Sigmoid colon (tissue), 7 donors: ENCODE data around the gene CENPP. TPM values are rescaled to one million over a fixed set of nuclear protein-coding genes. Genes with fewer than 3 reads are reported as not detected.
"Not testable (repeated sequence)": the region's sequence is repeated elsewhere in the genome, so short reads cannot be mapped to it uniquely, and the experiment has no call there.

Experiments
- DNase-seq: peaks from one replicate; pipeline ENCODE4 v3.0.0-alpha.2; 2019
- H3K27ac ChIP-seq, 4 donors: fragments of 200-600 bp; sonication (generic); one replicate each; pipeline ENCODE4 v1.5.1; 2016 to 2019; ENCODE audit warnings: mild to moderate bottlenecking in 1 of 4
- H3K27me3 ChIP-seq, 3 donors: fragments of 200-600 bp; sonication (generic); one replicate each; pipeline ENCODE4 v1.5.1; 2019; ENCODE audit warnings: mild to moderate bottlenecking in 1 of 3
- H3K36me3 ChIP-seq, 4 donors: fragments of 200-600 bp; sonication (generic); one replicate each; pipeline ENCODE4 v1.5.1; 2016 to 2019
- H3K4me1 ChIP-seq, 4 donors: fragments of 200-600 bp; sonication (generic); one replicate each; pipeline ENCODE4 v1.5.1; 2017 to 2019
- H3K4me3 ChIP-seq, 4 donors: fragments of 200-600 bp; sonication (generic); one replicate each; pipeline ENCODE4 v1.5.1; 2017 to 2019; ENCODE audit warnings: mild to moderate bottlenecking in 2 of 4, moderate library complexity in 1 of 4
- H3K9me3 ChIP-seq, 4 donors: fragments of 200-600 bp in 3 of 4; sonication (generic) in 3 of 4; one replicate each; pipeline versions ENCODE4 v1.5.1 to v1.6.1; 2013 to 2019
- EP300 ChIP-seq, 4 donors: sonication (generic); formaldehyde crosslinking; IDR thresholded peaks; one replicate each; pipeline ENCODE4 v1.6.1; 2017; ENCODE audit warnings: antibody characterized with exemption in 4 of 4
- POLR2A ChIP-seq, 2 donors: fragments of 450-650 bp; IDR thresholded peaks; one replicate each; pipeline ENCODE4 v1.6.1; 2016; ENCODE audit warnings: antibody characterized with exemption in 2 of 2, mild to moderate bottlenecking in 2 of 2, moderate library complexity in 2 of 2
- POLR2AphosphoS5 ChIP-seq, 4 donors: sonication (generic); formaldehyde crosslinking; IDR thresholded peaks; one replicate each; pipeline ENCODE4 v1.6.1; 2017; ENCODE audit warnings: antibody characterized with exemption in 4 of 4
- WGBS, 2 donors: extraction: QIAGEN DNeasy Blood & Tissue Kit; methylation state at CpG; one replicate each; pipeline ENCODE4 v1.1.7; 2013; 5-methylcytosine and 5-hydroxymethylcytosine counted together
- intact Hi-C: fragments of 100-400 bp; cut with DNase I; formaldehyde crosslinking; loops from one replicate; pipeline ENCODE4 v1.15.1; 2023
- polyA plus RNA-seq, 3 donors: library from polyadenylated mRNA; stranded (reverse); fragments of 200-250 nt; gene quantifications; one replicate each; pipeline ENCODE4 v1.2.3, GENCODE V29; 2013
- total RNA-seq, 4 donors: library from RNA; depleted of rRNA; stranded (reverse); fragments of >200 nt; gene quantifications; one replicate each; pipeline ENCODE4 v1.1.0, GENCODE V29; 2016
- TF ChIP-seq, protein P1 (sequence below), 4 experiments: fragments of 450-650 bp in 3 of 4; fragments of 200-600 bp in 1 of 4; IDR thresholded peaks; one replicate each; pipeline ENCODE4 v1.5.1; 2016 to 2019; ENCODE audit warnings: antibody characterized with exemption in 4 of 4, mild to moderate bottlenecking in 3 of 4, moderate library complexity in 2 of 4
- donor health status: healthy with polysubstance abuse.
- donor health status: Bipolar disorder and iron deficiency.
- donor health status: healthy.

CENPP gene
- total and polyA plus RNA-seq, 7 donors, result 0.60 to 11.9 (median 2.4) TPM

DNA sequence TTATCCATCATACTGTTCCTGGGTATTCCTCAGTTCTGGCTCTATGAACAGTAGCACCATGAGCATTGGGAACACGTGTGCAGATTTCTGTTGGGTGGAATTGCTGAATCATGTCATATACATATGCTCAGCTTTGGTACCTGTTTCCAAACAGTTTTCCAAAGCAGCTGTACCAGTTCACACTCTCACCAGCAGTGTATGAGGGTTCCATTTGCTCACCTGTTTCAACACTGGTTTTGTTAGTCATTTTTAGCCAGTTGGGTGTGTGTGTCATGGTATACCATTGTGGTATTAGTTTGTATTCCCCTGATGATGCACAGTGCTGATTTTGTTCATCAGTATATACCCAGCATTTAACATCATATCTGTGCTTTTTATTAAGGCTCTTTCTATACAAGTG lies 266.8 kb downstream of the CENPP start:
- intact Hi-C loops, result no loop called here

GRCh38 chr9:92592946-92593861 lies 267.5 kb downstream of the CENPP start:
- intact Hi-C loops, result no loop called here
- peak overlapping the region in 1 of 4 donors; percentile 35 for H3K27ac ChIP-seq
- 67 to 86% methylated on average over 7 of the region's 7 CpGs for WGBS, 2 donors

More for the DNA sequence above, 266.8 kb downstream of the CENPP start:
- Histone ChIP-seq H3K36me3 (no peaks in the 10 kb centered on the region), H3K4me3 (no peak overlapping the region), H3K4me1 (peaks cover 0 to 41% (median 28%) of the 10 kb centered on the region in 4 donors), H3K9me3 (no peaks in the 10 kb centered on the region), H3K27ac (peak overlapping the region in 1 of 4 donors; percentile 35), H3K27me3 (no peaks in the 10 kb centered on the region)
- 89 to 96% methylated on average over 1 of the region's 1 CpG for WGBS, 2 donors
- DNase-seq, result no peak
- no peak for TF ChIP-seq POLR2A (IDR thresholded peaks at IDR 0.05)
- TF ChIP-seq, protein P1, sequence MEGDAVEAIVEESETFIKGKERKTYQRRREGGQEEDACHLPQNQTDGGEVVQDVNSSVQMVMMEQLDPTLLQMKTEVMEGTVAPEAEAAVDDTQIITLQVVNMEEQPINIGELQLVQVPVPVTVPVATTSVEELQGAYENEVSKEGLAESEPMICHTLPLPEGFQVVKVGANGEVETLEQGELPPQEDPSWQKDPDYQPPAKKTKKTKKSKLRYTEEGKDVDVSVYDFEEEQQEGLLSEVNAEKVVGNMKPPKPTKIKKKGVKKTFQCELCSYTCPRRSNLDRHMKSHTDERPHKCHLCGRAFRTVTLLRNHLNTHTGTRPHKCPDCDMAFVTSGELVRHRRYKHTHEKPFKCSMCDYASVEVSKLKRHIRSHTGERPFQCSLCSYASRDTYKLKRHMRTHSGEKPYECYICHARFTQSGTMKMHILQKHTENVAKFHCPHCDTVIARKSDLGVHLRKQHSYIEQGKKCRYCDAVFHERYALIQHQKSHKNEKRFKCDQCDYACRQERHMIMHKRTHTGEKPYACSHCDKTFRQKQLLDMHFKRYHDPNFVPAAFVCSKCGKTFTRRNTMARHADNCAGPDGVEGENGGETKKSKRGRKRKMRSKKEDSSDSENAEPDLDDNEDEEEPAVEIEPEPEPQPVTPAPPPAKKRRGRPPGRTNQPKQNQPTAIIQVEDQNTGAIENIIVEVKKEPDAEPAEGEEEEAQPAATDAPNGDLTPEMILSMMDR (IDR thresholded peaks at IDR 0.05), result no peak
- TF ChIP-seq EP300 (IDR thresholded peaks at IDR 0.05), result no peak
- TF ChIP-seq POLR2AphosphoS5 (IDR thresholded peaks at IDR 0.05), result no peak

DNA sequence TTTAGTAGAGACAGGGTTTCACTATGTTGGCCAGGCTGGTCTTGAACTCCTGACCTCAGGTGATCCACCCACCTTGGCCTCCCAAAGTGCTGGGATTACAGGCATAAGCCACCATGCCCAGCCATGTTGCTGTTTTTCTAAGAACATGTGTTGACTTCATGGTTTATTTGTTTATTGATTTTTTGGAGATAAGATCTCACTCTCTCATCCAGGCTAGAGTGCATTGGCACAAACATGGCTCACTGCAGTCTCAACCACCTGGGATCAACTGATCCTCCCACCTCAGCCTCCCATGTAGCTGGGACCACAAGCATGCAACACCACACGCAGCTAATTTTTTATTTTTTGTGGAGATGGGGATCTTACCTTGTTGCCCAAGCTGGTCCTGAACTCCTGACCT lies 269.3 kb downstream of the CENPP start:
- peaks cover 0 to 43% (median 26%) of the 10 kb centered on the region in 4 donors for H3K4me1 ChIP-seq
- intact Hi-C loops, H3K36me3 ChIP-seq, DNase-seq, H3K9me3 ChIP-seq, H3K27ac ChIP-seq, H3K4me3 ChIP-seq, H3K27me3 ChIP-seq: not testable (repeated sequence)
- WGBS, 2 donors, result 98% methylated on average over 1 of the region's 1 CpG

More at GRCh38 chr9:92592946-92593861, 267.5 kb downstream of the CENPP start:
- DNase-seq, result no peak
- no peak for TF ChIP-seq EP300 (IDR thresholded peaks at IDR 0.05)
- TF ChIP-seq, protein P1 (IDR thresholded peaks at IDR 0.05), result no peak
- TF ChIP-seq POLR2A (IDR thresholded peaks at IDR 0.05), result no peak
- TF ChIP-seq POLR2AphosphoS5 (IDR thresholded peaks at IDR 0.05), result no peak
- H3K36me3 ChIP-seq, result no peaks in the 10 kb centered on the region
- no peaks in the 10 kb centered on the region for H3K27me3 ChIP-seq
- peaks cover 0 to 47% (median 28%) of the 10 kb centered on the region in 4 donors for H3K4me1 ChIP-seq
- H3K9me3 ChIP-seq, result no peaks in the 10 kb centered on the region
- H3K4me3 ChIP-seq, result no peak overlapping the region

- Histone ChIP-seq H3K27ac (no peak overlapping the region), H3K36me3 (no peaks in the 10 kb centered on the region), H3K4me1 (peaks cover 0 to 43% (median 26%) of the 10 kb centered on the region in 4 donors), H3K27me3 (no peaks in the 10 kb centered on the region), H3K4me3 (no peak overlapping the region), H3K9me3 (no peaks in the 10 kb centered on the region)
- intact Hi-C loops, result no loop called here
- WGBS, 2 donors, result 78 to 91% methylated on average over 1 of the region's 1 CpG
- TF ChIP-seq POLR2AphosphoS5 (IDR thresholded peaks at IDR 0.05) (no peak), EP300 (IDR thresholded peaks at IDR 0.05) (no peak), POLR2A (IDR thresholded peaks at IDR 0.05) (no peak)
- TF ChIP-seq, protein P1 (IDR thresholded peaks at IDR 0.05), result no peak
- no peak for DNase-seq
Observed at GRCh38 chr9:92595930-92596329, 270.2 kb downstream of the CENPP start.

GRCh38 chr9:92598382-92598781 lies 272.6 kb downstream of the CENPP start:
- H3K36me3 ChIP-seq, result no peaks in the 10 kb centered on the region
- no peaks in the 10 kb centered on the region for H3K9me3 ChIP-seq
- H3K27me3 ChIP-seq, result no peaks in the 10 kb centered on the region
- intact Hi-C loops, result no loop called here
- WGBS, 2 donors, result 88 to 92% methylated on average over 2 of the region's 2 CpGs
- no peak for DNase-seq
- no peak overlapping the region for H3K4me3 ChIP-seq
- peak overlapping the region in 3 of 4 donors; percentile 20 to 78 (median 22) for H3K27ac ChIP-seq
- TF ChIP-seq, protein P1 (IDR thresholded peaks at IDR 0.05), result no peak
- H3K4me1 ChIP-seq, result peaks cover 0 to 43% (median 25%) of the 10 kb centered on the region in 4 donors
